ENCODE results near the gene RPS25.
"Not testable (repeated sequence)": the region's sequence is repeated elsewhere in the genome, so short reads cannot be mapped to it uniquely, and the experiment has no call there.

Gene RPS25

DNA sequence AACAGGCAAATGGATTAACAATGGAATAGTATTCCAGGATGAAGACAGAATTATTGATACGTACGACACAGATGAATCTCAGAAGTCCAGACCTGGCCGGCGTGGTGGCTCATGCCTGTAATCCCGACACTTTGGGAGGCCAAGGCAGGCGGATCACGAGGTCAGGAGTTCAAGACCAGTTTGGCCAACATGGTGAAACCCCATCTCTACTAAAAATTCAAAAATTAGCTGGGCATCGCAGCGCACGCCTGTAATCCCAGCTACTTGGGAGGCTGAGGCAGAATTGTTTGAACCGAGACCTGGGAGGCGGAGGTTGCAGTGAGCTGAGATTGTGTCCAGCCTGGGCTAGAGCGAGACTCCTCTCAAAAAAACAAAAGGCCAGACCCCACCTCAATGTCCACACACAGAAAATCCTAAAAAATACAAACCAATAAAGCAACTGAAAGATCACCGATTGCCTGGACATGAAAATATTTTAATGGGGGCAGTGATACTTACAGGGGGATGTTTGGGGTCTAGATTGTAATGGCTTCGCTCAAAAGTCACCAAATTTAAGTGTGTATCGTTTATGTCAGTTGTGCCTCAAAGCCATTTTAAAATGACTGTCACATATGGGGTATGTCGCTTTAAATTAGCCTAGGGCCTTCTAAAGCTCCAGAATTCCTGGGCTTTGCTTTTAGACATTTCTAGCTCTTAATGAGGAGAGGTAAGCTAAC is 3.8 kb downstream of the RPS25 start:
- DNase-seq = no peak

DNA sequence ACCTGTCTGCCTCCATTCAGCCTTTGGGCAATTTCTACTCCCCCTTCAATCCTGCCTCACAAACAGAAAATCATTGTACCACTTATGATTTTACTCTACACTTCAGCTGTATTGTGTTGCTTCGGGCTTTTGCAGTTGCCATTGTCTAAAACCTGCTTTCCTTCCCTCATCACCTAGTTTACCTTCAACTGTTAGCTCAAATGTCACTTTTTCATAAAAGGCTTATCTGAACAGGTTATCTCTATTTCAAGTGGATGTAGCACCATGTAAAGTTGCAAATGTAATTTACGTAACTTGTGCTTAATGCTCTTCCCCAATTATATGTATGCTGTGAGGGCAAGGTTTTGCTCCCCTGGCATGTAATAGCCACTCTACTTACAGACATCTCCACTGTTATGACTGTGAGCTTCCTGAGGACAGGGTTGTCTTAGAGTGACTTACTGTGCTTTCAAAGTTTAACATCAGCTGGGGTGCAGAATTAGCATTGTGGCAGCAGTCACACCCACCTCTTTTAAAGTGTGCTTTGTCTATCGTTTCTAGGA is 5.4 kb downstream of the RPS25 start:
- no peak for DNase-seq

DNA sequence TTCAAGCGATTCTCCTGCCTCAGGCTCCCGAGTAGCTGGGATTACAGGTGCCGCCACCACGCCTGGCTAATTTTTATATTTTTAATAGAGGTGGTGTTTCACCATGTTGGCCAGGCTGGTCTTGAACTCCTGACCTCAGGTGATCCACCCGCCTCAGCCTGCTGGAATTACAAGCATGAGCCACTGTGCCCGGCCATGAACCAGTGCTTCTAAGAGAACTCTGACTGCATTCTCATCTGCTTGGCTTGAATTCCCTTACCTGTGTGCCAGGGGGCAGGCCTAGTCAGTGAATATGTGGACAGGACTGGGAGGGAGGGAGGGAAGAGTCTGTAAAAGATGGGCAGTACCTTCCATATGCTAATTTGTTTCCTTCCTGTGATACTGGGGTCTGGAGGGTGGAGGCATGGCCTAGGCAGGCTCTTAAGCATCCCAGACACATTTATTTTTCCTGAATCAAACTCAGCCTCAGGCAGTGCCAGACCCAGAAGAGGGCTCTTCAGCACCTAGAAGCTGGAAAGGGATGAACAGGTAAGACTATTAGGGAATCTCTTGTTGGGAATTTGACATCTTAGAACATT is 6.6 kb downstream of the RPS25 start:
- no peak for DNase-seq

DNA sequence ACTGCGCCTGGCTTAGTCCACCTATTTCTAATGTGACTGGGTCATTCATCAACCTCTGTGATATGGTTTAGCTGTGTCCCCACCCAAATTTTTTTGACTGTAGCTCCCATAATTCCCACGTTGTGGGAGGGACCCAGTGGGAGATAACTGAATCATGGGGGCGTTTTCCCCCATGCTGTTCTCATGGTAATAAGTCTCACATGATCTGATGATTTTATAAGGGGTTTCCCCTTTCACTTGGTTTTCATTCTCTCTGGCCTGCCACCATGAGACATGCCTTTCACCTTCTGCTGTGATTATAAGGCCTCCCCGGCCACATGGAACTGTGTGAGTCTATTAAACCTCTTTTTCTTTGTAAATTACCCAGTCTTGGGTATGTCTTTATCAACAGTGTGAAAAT is 11.5 kb downstream of the RPS25 start:
- no peak for DNase-seq

DNA sequence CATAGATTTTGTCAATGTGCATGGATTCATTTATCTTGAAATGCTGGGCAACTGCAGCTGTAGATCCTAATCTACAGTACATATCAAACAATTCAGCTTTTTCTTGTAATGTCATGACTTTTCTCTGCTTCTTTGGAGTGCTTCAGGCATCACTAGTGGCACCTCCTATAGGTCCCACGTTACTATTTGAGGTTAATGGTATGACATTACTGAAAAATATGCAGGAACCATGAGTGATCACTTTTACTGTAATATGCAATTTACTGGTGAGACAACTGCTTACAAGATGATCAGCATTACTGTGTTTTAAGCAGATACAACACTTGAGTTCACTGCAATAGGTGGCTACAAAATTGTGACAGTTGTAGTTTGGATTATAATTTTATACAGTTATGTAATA is 17.2 kb downstream of the RPS25 start:
- no peak for DNase-seq

DNA sequence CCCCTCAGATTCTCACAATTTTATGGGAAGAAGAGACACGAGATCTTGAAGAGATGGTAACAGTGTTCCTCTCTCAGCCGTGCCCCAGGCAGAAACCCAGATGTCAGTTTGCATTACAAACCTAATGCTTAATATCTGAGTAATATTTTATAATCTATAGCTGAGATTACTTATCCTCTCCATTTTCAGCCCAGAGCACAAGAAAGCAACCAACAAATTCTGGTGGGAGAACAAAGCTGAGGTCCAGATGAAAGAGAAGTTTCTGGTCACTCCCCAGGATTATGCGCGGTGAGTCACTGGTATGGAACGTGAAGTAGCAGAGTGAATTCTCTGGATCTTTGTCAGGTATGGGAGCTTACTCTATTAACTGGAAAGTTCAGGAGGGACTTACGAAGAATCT is 19.3 kb downstream of the RPS25 start:
- peak; percentile 80 for DNase-seq

DNA sequence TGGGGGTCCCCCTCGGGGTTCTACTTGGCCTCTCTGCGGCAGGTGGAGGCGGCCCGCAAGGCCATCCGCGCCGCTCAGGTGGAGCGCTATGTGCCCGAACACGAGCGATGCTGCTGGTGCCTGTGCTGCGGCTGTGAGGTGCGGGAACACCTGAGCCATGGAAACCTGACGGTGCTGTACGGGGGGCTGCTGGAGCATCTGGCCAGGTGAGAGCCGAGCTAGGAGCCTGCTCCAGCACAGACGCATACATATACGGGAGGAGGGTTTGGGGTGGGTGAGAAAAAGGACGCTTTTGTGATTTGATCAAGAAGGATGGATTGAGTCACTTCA is 19.8 kb downstream of the RPS25 start:
- DNase-seq = no peak

DNA sequence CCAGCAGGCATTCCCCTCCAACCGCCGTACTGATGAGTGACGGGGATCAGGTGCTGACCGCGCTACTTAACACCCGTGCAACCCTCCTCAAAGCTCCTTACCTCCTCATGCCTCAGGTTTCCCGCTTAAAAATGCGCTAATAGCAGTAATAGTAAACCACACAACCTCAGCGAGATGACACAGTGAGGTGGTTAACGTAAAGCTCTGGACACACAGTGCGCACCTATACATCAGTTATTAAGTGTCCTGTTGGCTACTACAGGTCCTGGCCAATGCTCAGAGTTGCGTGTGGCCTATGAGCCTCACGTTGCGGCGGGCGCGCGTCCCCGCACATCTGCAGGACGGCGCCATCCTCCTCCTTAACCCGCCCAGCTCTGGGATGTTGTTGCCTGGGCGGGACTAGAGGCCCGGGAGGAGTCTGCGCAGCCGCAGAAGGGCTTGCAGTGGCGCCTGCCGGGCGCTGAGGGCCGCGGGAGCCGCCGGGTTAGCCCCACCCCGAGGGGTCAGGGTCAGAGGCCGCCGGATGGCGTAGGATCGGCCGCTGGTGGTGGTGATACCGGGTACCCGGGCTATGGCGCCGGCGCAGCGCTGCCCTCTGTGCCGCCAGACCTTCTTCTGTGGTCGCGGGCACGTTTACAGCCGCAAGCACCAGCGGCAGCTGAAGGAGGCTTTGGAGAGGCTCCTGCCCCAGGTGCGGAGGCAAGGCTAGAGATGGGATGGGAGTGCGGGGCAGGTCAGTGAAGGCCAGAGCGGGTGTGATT is 20.3 kb downstream of the RPS25 start, which contains the start of gene CENATAC:
TSS of gene CENATAC (plus strand) at position 512 of the 761 bp plus-strand sequence. CDS start at position 572, 60 bp downstream.
- DNase-seq = peak; percentile 84

DNA sequence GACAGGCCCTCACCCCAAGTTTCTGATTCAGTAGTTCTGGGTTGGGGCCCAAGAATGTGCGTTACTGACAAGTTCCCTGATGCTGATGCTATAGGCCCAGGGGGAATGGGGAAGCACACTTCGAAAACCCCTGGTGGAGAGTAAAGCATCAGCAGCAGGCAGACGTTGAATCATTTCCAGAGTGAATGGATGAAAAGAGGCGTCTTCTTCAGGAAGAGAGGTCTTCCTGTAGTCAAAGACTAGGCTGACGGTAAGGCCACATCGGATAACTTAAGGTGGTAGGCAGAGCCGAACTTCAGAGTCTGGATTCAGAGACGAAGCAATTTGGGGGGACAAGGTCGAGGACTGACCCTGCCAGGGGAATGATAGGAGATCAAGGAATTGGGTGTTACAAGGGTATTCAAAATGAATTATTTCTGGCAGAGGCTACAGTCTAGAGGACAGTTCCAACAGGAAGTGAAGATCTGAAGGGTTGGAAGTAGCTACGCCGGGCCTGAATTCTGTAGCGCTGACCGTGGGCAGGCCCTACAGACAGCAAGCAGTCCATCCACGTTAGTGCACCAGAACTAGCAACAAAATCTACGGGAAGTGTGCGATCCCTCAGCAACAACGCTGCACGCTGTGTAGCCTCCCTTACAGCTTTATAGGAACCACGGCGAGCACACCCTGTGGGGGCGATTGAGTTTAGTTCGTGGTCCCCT is 21.1 kb downstream of the RPS25 start:
- DNase-seq = no peak

DNA sequence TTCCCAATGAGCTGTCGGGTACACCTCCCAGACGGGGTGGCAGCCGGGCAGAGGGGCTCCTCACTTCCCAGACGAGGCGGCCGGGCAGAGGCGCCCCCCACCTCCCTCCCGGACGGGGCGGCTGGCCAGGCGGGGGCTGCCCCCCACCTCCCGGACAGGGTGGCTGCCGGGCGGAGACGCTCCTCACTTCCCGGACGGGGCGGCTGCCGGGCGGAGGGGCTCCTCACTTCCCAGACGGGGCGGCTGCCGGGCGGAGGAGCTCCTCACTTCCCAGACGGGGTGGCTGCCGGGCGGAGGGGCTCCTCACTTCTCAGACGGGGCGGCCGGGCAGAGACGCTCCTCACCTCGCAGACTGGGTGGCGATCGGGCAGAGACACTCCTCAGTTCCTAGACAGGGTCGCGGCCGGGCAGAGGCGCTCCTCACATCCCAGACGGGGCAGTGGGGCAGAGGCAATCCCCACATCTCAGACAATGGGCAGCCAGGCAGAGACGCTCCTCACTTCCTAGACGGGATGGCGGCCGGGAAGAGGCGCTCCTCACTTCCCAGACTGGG is 26.6 kb downstream of the RPS25 start:
- DNase-seq = not testable (repeated sequence)

DNA sequence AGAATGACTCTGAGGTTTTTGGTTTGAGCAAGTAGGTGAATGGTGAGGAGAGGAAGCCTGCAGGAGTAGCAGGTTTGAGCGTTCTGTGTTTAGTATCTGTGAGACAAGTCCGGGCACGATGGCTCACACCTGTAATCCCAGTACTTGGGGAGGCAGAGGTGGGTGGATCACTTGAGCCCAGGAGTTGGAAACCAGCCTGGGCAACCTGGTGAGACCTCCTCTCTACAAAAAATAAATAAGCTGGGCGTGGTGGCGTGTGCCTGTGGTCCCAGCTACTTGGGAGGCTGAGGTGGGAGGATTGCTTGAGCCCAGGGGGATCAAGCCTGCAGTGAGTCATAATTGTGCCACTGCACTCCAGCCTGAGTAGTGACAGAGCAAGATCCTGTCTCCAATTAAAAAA is 29.9 kb downstream of the RPS25 start:
- no peak for DNase-seq

DNA sequence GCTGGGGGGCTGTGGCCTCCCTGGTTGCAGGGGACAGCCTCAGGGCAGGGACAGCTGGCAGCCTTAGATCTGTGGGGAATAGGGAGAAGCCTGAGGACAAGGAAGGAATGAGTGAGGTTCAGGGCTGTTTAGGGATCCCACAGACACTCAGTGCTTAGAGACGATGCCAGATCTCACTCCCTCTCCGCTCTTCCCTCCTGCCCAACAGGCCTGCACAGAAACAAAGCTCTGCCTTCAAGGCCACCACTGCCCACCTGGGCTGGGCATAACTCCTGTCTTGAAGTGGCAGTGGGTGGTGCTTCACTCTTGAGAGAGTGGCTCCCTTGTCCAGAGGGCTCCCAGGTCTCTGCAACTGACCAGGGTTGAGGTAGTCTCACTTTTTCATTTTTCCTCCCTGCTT is 33.3 kb downstream of the RPS25 start:
- no peak for DNase-seq

DNA sequence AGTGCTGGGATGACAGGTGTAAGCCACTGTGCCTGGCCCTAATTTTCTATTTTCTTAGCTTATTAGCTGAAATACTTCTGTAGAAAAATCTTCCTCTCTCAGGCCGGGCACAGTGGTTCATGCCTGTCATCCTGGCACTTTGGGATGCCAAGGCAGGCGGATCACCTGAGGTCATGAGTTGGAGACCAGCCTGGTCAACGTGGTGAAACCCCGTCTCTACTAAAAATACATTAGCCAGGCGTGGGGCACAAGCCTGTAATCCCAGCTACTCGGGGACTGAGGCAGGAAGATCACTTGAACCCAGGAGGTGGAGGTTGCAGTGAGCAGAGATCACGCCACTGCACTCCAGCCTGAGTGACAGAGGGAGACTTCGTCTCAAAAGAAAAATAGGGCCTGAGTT is 33.8 kb downstream of the RPS25 start:
- DNase-seq = not testable (repeated sequence)

DNA sequence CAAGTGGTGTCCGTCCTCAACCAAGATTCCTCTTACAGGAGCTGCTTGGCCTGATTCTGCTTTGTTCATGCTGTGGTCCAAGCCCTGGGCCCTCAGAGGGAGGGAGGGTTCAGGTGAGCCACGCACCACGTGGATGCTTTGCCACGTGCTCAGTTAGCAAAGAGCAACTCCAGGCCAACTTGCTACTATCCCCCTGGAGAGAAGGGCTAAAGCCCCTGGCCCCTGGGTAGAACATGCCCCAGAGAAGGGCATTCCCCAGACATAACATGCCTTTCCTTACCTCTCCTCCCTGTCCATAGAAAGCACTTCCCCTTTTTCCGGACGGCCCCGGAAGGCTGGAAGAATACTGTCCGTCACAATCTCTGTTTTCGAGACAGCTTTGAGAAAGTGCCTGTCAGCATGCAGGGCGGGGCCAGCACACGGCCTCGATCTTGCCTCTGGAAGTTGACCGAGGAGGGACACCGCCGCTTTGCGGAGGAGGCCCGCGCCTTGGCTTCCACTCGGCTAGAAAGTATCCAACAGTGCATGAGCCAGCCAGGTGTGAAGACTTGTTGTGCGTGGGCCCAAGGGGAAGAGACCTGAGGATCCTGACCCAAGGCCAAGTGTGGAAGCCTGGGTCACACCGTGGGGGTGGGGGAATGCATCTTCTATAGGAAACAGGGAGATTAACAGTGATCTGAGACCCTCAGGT is 37.8 kb downstream of the RPS25 start:
- no peak for DNase-seq

DNA sequence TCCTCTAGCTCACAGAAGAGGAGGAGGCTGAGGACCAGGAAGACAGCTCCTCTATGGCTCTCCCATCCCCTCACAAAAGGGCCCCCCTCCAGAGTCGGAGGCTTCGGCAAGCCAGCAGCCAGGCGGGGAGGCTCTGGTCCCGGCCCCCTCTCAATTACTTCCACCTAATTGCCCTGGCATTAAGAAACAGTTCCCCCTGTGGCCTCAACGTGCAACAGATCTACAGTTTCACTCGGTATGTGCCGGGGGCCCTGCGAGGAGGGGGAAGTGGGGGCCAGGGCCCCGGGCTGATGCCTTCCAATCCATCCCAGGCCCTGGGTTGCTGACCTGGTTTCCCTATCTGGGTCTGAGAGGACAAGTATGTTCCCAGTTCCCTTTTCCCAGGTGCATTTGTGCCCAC is 38.7 kb downstream of the RPS25 start:
- no peak for DNase-seq

DNA sequence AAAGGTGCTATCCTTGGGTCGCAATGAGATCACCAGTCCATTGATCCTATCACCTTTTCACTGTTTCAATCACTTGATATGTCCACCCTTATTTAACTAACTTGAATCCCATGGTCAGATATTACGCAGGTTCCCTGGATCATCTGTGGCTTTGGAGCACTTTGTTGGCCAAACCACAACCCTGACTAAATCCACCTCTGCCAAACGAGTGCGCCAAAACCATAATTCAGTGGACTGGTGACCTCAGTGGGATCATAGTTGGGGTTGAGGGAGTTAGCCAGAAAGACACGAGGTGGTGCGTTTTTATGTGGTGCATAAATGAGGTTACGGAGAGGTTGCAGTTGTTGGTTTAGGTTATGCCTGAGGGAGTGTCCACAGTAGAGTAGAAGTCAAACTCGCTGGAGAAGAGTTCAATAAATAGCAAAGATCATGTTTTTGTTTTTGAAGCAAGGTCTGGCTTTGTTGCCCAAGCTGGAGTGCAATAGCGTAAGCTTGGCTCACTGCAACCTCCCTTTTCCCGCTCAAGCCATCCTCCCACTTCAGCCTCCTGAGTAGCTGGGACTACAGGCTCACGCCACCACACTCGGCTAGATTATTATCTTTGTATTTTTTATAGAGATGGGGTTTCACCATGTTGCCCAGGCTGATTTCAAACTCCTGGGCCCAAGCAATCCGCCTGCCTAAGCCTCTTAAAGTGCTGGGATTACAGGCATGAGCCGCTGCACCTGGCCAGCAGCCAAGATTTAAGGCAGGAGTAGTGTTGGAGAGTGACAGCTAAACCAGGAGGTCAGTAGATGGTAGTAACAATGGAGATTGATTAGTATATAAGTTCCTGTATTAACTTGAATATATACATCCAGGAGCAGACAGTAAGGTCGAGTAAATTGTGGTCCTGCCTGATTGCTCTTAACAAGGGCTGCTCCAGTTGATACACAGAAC is 42.1 kb downstream of the RPS25 start:
- DNase-seq = no peak

DNA sequence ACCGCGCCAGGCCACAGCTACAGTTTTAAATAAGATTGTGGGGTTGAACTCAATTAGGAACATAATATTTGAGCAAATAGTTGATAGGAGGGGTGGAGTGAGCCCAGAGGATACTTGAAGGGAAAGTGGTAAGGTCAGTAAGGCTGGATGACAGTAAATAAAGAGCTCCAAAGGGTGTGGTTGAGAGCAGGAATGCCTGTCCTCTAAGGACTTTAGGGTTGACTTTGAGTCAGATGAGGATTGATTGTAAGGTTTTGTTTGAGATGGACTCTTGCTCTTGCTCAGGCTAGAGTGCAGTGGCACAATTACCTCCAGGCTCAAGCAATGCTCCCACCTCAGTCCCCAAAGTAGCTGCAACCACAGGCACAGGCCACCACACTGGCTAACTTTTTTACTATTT is 44.2 kb downstream of the RPS25 start:
- no peak for DNase-seq

DNA sequence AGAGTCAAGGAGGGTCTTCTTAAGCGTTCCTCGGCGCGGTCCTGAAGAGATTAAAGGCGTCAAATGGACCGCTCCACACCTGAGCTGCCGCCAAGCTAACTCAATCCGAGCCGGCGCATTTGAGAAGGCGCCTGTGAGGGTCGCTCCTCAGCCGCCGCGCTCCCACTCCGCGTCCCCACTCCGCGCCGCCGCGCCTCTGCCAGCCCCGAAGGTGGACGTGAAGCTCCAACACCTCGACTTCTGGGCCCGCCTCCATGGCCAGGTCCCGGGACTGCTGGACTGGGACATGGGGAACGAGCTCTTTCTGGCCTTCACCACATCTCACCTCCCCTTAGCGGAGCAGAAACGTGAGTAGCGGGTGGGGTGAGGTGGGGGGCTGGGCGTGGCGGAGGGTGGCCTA is 46.5 kb downstream of the RPS25 start, which contains the start of gene FOXR1:
TSS of gene FOXR1 (plus strand) at position 116 of the 400 bp plus-strand sequence. CDS start at position 287, 171 bp downstream.
- DNase-seq = no peak

DNA sequence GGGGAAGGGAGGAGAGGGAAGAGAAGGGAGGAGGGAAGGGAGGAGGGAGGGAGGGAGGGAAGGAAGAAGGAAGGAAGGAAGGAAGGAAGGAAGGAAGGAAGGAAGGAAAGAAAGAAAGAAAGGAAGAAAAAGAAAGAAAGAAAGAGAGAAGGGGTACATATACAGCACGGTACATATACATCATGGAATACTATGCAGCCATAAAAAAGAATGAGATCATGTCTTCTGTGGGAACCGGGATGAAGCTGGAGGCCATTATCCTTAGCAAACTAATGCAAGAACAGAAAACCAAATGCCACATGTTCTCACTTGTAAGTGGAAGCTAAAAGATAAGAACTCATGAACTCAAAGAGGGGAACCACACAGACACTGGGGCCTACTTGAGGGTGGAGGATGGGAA is 48.6 kb downstream of the RPS25 start:
- DNase-seq = not testable (repeated sequence)
